HL-60 (cell line): Measurements from ENCODE around the gene CR2.

ENCODE experiments used
- DNase-seq, 2 experiments: peaks; one replicate each; pipeline ENCODE4 v3.0.0-alpha.2; 2010 to 2020; ENCODE audit warnings: low read depth in 1 of 2, low spot score in 1 of 2
- H3K27ac ChIP-seq: fragments of 250-450 bp; sonication (Bioruptor Pico); replicated peaks from 2 replicates; pipeline ENCODE4 v1.5.1; 2020; ENCODE audit warnings: mild to moderate bottlenecking, moderate library complexity
- H3K27me3 ChIP-seq: fragments of 250-450 bp; sonication (Bioruptor Pico); 2 replicates; pipeline ENCODE4 v1.5.1; 2021; ENCODE audit warnings: mild to moderate bottlenecking, moderate library complexity; ENCODE audit not compliant: insufficient read depth, poor library complexity, severe bottlenecking
- H3K4me3 ChIP-seq: replicated peaks from 2 replicates; pipeline ENCODE4 v1.5.1; 2011; ENCODE audit warnings: mild to moderate bottlenecking, control low read depth, low read length; ENCODE audit not compliant: insufficient read depth
- GABPA ChIP-seq: IDR thresholded peaks from 2 replicates; pipeline ENCODE4 v1.6.1; 2012; ENCODE audit warnings: low read depth
- POLR2AphosphoS5 ChIP-seq: IDR thresholded peaks from 2 replicates; pipeline ENCODE4 v1.6.1; 2012; ENCODE audit warnings: low read depth
- SPI1 ChIP-seq: IDR thresholded peaks from 2 replicates; pipeline ENCODE4 v1.6.1; 2012; ENCODE audit warnings: low read depth, mild to moderate bottlenecking, borderline replicate concordance
- TF ChIP-seq, protein P1 (sequence below): IDR thresholded peaks from one replicate; pipeline ENCODE4 v1.5.1; 2011; ENCODE audit warnings: low read length, control low read depth, inconsistent platforms; ENCODE audit not compliant: insufficient read depth
- TF ChIP-seq, protein P2 (sequence below): IDR thresholded peaks from 2 replicates; pipeline ENCODE4 v1.6.1; 2012; ENCODE audit warnings: low read depth; ENCODE audit not compliant: insufficient replicate concordance

CR2 gene

GRCh38 chr1:207417076-207417475, 37.1 kb upstream of the CR2 start:
- Histone ChIP-seq H3K27me3 (no peaks in the 10 kb centered on the region), H3K27ac (no peak overlapping the region), H3K4me3 (no peak overlapping the region)
- no peak for DNase-seq
- TF ChIP-seq SPI1 (no peak), POLR2AphosphoS5 (no peak)

GRCh38 chr1:207418351-207418750, 35.8 kb upstream of the CR2 start:
- TF ChIP-seq SPI1 (peak; percentile 96), GABPA (no peak)
- TF ChIP-seq, protein P1, sequence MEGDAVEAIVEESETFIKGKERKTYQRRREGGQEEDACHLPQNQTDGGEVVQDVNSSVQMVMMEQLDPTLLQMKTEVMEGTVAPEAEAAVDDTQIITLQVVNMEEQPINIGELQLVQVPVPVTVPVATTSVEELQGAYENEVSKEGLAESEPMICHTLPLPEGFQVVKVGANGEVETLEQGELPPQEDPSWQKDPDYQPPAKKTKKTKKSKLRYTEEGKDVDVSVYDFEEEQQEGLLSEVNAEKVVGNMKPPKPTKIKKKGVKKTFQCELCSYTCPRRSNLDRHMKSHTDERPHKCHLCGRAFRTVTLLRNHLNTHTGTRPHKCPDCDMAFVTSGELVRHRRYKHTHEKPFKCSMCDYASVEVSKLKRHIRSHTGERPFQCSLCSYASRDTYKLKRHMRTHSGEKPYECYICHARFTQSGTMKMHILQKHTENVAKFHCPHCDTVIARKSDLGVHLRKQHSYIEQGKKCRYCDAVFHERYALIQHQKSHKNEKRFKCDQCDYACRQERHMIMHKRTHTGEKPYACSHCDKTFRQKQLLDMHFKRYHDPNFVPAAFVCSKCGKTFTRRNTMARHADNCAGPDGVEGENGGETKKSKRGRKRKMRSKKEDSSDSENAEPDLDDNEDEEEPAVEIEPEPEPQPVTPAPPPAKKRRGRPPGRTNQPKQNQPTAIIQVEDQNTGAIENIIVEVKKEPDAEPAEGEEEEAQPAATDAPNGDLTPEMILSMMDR, result no peak
- no peaks in the 10 kb centered on the region for H3K27me3 ChIP-seq
- no peak overlapping the region for H3K4me3 ChIP-seq
- no peak for DNase-seq
- H3K27ac ChIP-seq, result no peak overlapping the region

DNA sequence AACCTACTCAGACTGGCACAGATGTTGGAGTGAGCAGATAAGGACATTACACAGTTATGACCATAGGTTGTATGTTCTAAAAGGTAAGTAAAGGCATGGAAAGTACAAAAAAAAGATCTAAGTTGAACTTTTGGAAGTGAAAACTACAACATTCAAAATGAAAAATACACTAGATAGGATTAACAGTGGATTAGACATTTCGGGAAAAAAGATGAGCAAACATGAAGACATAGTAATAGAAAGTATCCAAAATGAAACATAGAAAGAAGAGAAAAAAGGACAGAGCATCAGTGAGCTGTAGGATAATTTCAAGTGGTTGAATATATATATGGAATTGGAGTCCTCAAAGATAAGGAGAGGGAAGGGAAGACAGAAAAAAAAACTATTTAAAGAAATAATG, 34.0 kb upstream of the CR2 start:
- no peak for DNase-seq
- no peak overlapping the region for H3K4me3 ChIP-seq
- H3K27ac ChIP-seq, result no peak overlapping the region
- H3K27me3 ChIP-seq, result no peaks in the 10 kb centered on the region
- no peak for TF ChIP-seq GABPA
- TF ChIP-seq SPI1, result no peak
- TF ChIP-seq, protein P2, sequence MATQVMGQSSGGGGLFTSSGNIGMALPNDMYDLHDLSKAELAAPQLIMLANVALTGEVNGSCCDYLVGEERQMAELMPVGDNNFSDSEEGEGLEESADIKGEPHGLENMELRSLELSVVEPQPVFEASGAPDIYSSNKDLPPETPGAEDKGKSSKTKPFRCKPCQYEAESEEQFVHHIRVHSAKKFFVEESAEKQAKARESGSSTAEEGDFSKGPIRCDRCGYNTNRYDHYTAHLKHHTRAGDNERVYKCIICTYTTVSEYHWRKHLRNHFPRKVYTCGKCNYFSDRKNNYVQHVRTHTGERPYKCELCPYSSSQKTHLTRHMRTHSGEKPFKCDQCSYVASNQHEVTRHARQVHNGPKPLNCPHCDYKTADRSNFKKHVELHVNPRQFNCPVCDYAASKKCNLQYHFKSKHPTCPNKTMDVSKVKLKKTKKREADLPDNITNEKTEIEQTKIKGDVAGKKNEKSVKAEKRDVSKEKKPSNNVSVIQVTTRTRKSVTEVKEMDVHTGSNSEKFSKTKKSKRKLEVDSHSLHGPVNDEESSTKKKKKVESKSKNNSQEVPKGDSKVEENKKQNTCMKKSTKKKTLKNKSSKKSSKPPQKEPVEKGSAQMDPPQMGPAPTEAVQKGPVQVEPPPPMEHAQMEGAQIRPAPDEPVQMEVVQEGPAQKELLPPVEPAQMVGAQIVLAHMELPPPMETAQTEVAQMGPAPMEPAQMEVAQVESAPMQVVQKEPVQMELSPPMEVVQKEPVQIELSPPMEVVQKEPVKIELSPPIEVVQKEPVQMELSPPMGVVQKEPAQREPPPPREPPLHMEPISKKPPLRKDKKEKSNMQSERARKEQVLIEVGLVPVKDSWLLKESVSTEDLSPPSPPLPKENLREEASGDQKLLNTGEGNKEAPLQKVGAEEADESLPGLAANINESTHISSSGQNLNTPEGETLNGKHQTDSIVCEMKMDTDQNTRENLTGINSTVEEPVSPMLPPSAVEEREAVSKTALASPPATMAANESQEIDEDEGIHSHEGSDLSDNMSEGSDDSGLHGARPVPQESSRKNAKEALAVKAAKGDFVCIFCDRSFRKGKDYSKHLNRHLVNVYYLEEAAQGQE, result no peak
- no peak for TF ChIP-seq POLR2AphosphoS5
- TF ChIP-seq, protein P1, result no peak

DNA sequence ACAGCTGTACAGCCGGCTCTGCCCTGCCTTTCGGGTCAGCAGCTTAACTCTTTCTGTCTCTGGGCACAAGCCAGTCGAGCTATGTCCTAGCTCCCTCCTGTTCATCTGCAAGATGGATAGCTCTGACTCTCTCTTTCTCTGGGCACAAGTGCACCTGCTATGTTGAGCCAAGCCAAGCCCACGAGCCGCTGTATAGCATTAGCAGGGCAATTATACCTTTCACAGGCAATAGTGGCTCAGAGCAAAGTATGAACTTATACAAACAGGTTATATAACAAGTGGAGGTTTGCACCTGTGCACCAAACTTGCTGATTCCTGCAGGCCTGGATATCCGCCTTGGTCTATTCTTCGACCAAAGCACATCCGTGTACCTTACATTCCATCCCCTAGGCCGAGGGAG, 33.0 kb upstream of the CR2 start:
- no peak for DNase-seq
- TF ChIP-seq POLR2AphosphoS5 (no peak), SPI1 (no peak), GABPA (no peak)
- TF ChIP-seq, protein P1, result no peak
- TF ChIP-seq, protein P2, result no peak
- Histone ChIP-seq H3K27ac (no peak overlapping the region), H3K4me3 (no peak overlapping the region), H3K27me3 (no peaks in the 10 kb centered on the region)
